Naive B cell (primary cell): ENCODE results near the gene CANT1. TPM values are rescaled to one million over a fixed set of nuclear protein-coding genes. Genes with fewer than 3 reads are reported as not detected.
A peak's percentile ranks its signal among the peaks of the same experiment; 100 is the strongest.

Experiments
- ATAC-seq, 2 donors: fragments of 150-1000 bp; cut with Tn5 transposase; 2 replicates each; pipeline ENCODE4 v1.10.0; 2021; ENCODE audit warnings: low read depth in 2 of 2, mild to moderate bottlenecking in 2 of 2, moderate library complexity in 2 of 2
- DNase-seq: peaks from one replicate; pipeline ENCODE4 v3.0.0; 2022
- H3K27ac Mint-ChIP-seq, 6 donors: one replicate each; pipeline ENCODE4 v1.8.0; 2020 to 2022; ENCODE audit warnings: mild to moderate bottlenecking in 6 of 6, mixed read lengths in 6 of 6, moderate library complexity in 5 of 6, inconsistent platforms in 2 of 6
- H3K27me3 Mint-ChIP-seq, 3 donors: one replicate each; pipeline ENCODE4 v1.8.0; 2021 to 2022; ENCODE audit warnings: mixed read lengths in 3 of 3, mild to moderate bottlenecking in 1 of 3
- H3K36me3 Mint-ChIP-seq, 2 donors: one replicate each; pipeline ENCODE4 v1.8.0; 2020 to 2022; ENCODE audit warnings: mixed read lengths in 2 of 2, inconsistent platforms in 1 of 2, mild to moderate bottlenecking in 1 of 2
- H3K4me1 Mint-ChIP-seq, 3 donors: one replicate each; pipeline ENCODE4 v1.8.0; 2020 to 2022; ENCODE audit warnings: mixed read lengths in 3 of 3, inconsistent platforms in 1 of 3, mild to moderate bottlenecking in 1 of 3, moderate library complexity in 1 of 3
- H3K4me3 Mint-ChIP-seq, 8 donors: one replicate each; pipeline ENCODE4 v1.8.0; 2020 to 2022; ENCODE audit warnings: mild to moderate bottlenecking in 8 of 8, mixed read lengths in 8 of 8, moderate library complexity in 8 of 8, inconsistent platforms in 2 of 8
- H3K9me3 Mint-ChIP-seq, 7 donors: one replicate each; pipeline ENCODE4 v1.8.0; 2020 to 2022; ENCODE audit warnings: mixed read lengths in 7 of 7, mild to moderate bottlenecking in 5 of 7, inconsistent platforms in 2 of 7, moderate library complexity in 1 of 7
- polyA plus RNA-seq, 6 donors: library from polyadenylated mRNA; unstranded; fragments of 300-500 nt; fragmentation: Illumina TruSeq; gene quantifications; one replicate each; pipeline ENCODE4 v1.2.3, GENCODE V29; 2021; ENCODE audit warnings: low read depth in 6 of 6

Gene CANT1
- polyA plus RNA-seq, 6 donors from 2014 or later, result 3.7 to 9.7 (median 6.0) TPM

- Mint-ChIP-seq H3K9me3 (no peaks in the 10 kb centered on the region), H3K4me3 (peak overlapping the region in 1 of 8 donors; percentile 7), H3K27me3 (no peaks in the 10 kb centered on the region), H3K36me3 (no peaks in the 10 kb centered on the region), H3K27ac (no peak overlapping the region), H3K4me1 (peaks cover 51 to 73% (median 59%) of the 10 kb centered on the region in 3 donors)
- DNase-seq (no peak), ATAC-seq (no peak)
Measured at GRCh38 chr17:79005063-79005861, 4.3 kb downstream of the CANT1 start.

GRCh38 chr17:79003661-79004411, 5.7 kb downstream of the CANT1 start:
- Mint-ChIP-seq H3K36me3 (no peaks in the 10 kb centered on the region), H3K27ac (no peak overlapping the region), H3K4me1 (peaks cover 43 to 65% (median 55%) of the 10 kb centered on the region in 3 donors), H3K4me3 (no peak overlapping the region), H3K27me3 (no peaks in the 10 kb centered on the region), H3K9me3 (no peaks in the 10 kb centered on the region)
- DNase-seq (no peak), ATAC-seq (no peak)

DNA sequence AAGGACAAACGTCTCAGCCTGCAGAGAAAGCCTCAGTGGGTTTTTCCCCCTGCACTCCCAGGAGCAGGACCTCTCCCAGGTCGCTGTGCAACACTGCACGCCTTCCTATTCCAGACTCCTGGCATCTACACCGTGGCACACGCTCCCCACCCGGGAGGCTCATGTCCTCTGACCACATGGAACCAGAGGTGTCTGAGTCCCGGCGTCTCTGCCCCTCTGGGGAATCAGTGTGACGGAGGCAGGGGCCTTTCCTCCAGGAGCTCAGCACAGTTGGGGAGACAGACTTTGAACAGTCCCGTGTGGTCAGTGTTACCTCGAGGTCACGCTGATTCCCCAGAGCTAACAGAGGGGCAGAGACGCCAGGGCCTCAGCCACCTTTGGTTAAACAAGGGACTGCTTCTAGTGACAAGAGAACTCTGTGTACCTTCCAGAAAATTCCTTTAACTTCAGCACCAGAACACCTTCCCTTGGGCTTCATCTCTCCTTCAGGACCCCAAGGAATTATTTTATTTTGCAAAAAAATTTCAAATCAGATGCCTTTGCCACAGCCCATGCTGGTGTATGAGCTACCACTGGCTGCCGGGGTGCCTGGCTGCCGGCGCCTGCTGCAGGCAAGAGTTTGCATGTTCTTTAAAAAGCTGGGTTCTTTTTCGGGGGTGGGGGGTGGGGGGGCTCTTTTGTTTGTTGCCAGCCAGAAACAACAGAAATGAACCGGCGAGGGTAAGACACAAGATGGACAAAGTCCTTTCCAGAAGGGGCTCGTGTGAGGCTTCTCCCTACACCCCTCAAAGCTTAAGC, 6.6 kb downstream of the CANT1 start:
- H3K9me3 Mint-ChIP-seq, result no peaks in the 10 kb centered on the region
- peaks cover 35 to 57% (median 47%) of the 10 kb centered on the region in 3 donors for H3K4me1 Mint-ChIP-seq
- ATAC-seq (no peak), DNase-seq (no peak)
- H3K36me3 Mint-ChIP-seq, result no peaks in the 10 kb centered on the region
- no peak overlapping the region for H3K27ac Mint-ChIP-seq
- no peaks in the 10 kb centered on the region for H3K27me3 Mint-ChIP-seq
- H3K4me3 Mint-ChIP-seq, result no peak overlapping the region

DNA sequence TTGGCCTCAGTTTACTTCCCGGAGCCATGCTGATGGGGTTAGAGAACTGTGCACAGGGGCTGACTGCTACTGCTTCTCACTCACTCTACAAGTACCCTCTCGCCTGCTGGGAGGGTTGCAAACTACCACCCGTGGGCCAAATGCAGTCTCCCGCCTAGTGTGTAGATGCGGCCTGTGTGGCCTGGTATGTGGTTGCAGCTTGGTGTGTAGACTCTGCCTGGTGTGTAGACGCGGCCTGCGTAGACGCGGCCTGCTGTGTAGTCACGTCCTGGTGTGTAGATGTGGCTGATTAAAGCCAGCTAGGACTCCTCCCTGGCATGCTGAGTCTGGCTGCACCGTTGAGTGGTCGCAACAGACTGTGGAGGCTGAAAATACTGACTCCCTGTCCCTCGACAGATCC, 7.3 kb downstream of the CANT1 start:
- no peak for ATAC-seq
- no peaks in the 10 kb centered on the region for H3K9me3 Mint-ChIP-seq

DNA sequence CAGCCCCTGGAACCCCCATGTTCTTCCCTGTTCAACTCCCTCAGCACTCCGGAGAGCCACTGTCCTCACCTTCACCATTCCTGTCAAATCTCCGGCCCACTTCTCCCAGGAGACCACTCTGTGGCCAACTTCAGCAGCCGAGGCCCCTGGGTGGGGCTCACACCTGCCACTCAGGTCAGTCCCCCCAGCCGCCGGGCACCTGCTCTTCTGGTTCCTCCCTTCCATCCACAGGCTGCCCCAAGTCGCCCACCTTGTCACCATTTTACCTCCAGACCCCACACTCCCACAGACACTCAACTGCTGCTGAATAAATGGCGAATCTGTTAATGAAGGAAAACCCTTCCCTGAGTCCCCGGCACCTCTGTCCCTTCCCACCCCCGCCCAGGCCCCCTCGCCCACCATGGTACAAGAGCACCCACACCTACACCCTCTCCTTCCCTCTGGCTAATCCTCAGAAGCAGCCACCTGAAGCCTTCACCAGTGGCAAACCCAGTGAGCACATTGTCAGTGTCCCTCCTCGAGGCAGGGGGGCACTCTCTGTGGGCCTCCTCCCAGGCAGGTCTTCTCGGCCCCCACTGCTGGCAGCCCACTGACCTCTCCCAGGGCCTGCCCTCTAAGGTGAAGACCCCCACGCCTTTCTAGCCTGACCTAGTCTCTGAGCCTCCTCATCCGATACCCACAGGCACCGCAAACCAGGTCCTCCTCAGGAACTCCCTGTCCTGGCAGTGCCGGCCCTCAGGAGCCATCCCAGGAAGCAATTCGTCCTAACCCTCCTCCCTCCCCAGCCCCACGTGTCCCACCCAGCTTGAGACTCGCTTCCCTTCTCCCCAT, 8.2 kb downstream of the CANT1 start:
- Mint-ChIP-seq H3K4me1 (peaks cover 19 to 42% (median 33%) of the 10 kb centered on the region in 3 donors), H3K4me3 (peak overlapping the region in 1 of 8 donors; percentile 59), H3K36me3 (no peaks in the 10 kb centered on the region), H3K27ac (peak overlapping the region in 2 of 6 donors; percentile 49 to 74), H3K27me3 (no peaks in the 10 kb centered on the region), H3K9me3 (no peaks in the 10 kb centered on the region)
- ATAC-seq (no peak), DNase-seq (no peak)

More for the DNA sequence above, 7.3 kb downstream of the CANT1 start:
- peak overlapping the region in 1 of 6 donors; percentile 49 for H3K27ac Mint-ChIP-seq
- no peaks in the 10 kb centered on the region for H3K36me3 Mint-ChIP-seq
- H3K4me3 Mint-ChIP-seq, result no peak overlapping the region
- peaks cover 28 to 50% (median 41%) of the 10 kb centered on the region in 3 donors for H3K4me1 Mint-ChIP-seq
- no peaks in the 10 kb centered on the region for H3K27me3 Mint-ChIP-seq
- no peak for DNase-seq

- ATAC-seq, result no peak
Measured at GRCh38 chr17:79000396-79001189, 9.0 kb downstream of the CANT1 start.

GRCh38 chr17:78999947-79000395, 9.6 kb downstream of the CANT1 start:
- H3K4me3 Mint-ChIP-seq, result peak overlapping the region in 1 of 8 donors; percentile 48
- ATAC-seq (no peak), DNase-seq (no peak)
- no peaks in the 10 kb centered on the region for H3K27me3 Mint-ChIP-seq
- no peaks in the 10 kb centered on the region for H3K9me3 Mint-ChIP-seq
- H3K27ac Mint-ChIP-seq, result peak overlapping the region in 2 of 6 donors; percentile 54 to 85
- no peaks in the 10 kb centered on the region for H3K36me3 Mint-ChIP-seq
- H3K4me1 Mint-ChIP-seq, result peaks cover 10 to 37% (median 25%) of the 10 kb centered on the region in 3 donors

More at GRCh38 chr17:79000396-79001189, 9.0 kb downstream of the CANT1 start:
- no peaks in the 10 kb centered on the region for H3K9me3 Mint-ChIP-seq
- H3K27ac Mint-ChIP-seq, result peak overlapping the region in 2 of 6 donors; percentile 68 to 85
- no peaks in the 10 kb centered on the region for H3K36me3 Mint-ChIP-seq
- H3K4me1 Mint-ChIP-seq, result peaks cover 14 to 37% (median 25%) of the 10 kb centered on the region in 3 donors
- H3K27me3 Mint-ChIP-seq, result no peaks in the 10 kb centered on the region
- no peak for DNase-seq
- peak overlapping the region in 2 of 8 donors; percentile 48 to 59 for H3K4me3 Mint-ChIP-seq

DNA sequence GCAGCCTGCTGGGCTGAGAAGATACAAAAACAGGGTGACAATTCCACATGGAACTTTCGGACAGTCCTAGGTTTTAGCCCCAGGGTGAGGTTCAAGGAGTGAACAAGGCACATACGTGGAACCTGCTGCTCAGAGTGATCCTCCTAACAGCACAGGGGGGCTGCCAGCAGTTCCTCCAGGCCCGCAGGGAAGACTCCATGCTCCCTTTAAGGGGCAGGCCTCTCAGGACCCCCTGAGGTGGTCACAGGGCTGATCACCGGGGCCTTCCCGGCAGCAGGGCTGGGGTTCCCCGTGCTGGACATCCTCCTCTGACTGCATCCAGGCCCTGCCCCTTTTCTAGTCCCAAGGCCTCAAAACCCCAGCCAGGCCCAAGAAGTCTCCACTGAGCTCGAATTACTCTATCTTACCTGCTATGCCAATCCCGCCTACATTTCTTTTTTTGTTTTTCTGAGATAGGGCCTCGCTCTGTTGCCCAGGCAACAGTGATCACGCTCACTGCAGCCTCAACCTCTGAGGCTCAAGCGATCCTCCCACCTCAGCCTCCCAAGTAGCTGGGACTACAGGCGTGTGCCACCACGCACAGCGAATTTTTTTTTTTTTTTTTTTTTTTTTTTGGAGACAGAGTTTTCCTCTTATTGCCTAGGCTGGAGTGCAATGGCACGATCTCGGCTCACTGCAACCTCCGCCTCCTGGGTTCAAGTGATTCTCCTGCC, 10.4 kb downstream of the CANT1 start:
- Mint-ChIP-seq H3K4me1 (peaks cover 10 to 41% (median 25%) of the 10 kb centered on the region in 3 donors), H3K4me3 (no peak overlapping the region), H3K36me3 (no peaks in the 10 kb centered on the region), H3K27ac (no peak overlapping the region), H3K9me3 (no peaks in the 10 kb centered on the region), H3K27me3 (no peaks in the 10 kb centered on the region)
- DNase-seq (no peak), ATAC-seq (no peak)

DNA sequence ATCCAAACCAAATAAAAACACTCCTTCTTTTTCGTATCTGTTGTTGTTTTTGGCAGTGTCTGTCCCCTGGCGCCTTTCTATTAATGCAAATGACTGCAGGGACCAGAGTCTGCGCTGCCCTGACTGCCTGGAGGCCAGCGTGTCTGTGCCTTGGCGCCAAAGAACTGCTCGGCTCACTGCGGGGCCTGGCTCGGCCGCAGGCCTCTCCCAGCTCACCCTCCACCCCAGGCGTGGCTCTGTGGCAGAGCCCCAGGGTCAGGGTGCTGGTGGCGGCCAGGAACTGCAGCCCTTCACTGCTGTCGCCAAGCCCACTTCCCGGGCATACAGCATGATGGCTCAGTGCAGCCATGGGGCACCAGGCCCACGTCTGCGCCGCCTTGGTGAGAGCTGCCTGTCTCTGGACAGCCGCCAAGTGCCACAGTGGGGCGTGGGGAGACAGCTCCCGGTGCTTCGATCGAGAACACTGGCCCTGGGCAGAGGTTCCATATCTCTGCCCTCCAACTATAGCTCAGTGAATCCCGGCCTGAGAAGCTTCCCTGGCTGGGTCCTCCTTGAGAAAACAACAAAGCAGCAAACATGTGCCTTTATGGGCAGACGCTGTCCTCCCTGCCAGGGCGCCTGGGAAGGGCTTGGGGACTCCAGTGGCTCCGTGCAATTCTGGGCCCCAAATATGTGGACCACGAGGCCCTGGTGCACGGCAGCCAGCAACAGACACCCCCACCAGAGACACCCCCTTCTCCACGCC, 11.1 kb downstream of the CANT1 start:
- Mint-ChIP-seq H3K27me3 (no peaks in the 10 kb centered on the region), H3K4me3 (no peak overlapping the region), H3K4me1 (peaks cover 12 to 40% (median 21%) of the 10 kb centered on the region in 3 donors), H3K27ac (peak overlapping the region in 1 of 6 donors; percentile 2), H3K9me3 (no peaks in the 10 kb centered on the region), H3K36me3 (no peaks in the 10 kb centered on the region)
- no peak for ATAC-seq
- no peak for DNase-seq

DNA sequence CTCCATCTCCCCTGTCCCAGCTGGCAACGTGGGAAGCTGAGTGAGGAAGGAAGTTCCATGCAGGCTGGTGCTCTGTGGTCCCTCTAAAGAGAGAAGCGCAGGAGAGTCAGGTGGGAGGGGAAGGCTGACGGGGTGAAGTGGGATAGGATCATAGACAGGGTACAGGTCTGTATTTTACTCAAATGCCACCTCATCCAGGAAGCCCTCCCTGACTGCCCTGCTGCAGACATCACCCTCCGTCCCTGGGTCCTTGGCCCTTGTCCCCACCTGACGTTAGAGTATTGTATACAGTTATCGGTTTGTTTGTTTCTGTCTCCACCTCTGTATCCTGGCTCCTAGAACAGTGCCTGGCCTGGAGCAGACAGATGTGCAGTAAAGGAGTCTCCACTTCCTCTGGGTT, 11.7 kb downstream of the CANT1 start:
- Mint-ChIP-seq H3K27me3 (no peaks in the 10 kb centered on the region), H3K27ac (no peak overlapping the region), H3K4me3 (no peak overlapping the region), H3K36me3 (peaks cover 0 to 5% of the 10 kb centered on the region in 2 donors), H3K4me1 (peaks cover 17 to 35% (median 24%) of the 10 kb centered on the region in 3 donors), H3K9me3 (no peaks in the 10 kb centered on the region)
- ATAC-seq, result no peak
- DNase-seq, result no peak

DNA sequence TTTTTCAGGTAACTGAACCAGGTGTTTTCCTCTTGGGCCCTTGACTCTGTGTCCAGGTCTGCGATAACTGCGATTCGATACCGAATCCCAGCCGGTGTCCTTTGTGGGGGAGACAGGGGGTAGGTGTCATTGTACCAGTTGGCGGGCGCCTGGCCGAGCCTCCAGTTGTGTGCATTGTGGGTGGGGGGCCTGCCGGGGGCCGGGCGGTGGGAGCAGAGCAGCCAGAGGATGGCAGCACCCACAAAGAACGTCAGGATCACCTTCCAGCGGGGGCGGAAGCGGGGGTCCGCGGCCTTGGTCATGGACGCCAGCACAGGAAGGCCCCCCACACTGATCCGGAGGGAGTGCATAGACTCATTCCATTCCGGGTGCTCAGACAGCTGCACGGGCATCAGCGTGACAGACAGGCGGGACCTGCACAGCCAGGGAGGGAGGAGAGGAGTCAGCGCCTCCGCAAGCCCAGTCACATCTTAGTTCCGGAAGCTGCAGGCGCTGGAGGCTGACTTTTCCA, 12.3 kb downstream of the CANT1 start:
- H3K4me3 Mint-ChIP-seq, result no peak overlapping the region
- ATAC-seq (no peak), DNase-seq (no peak)
- no peak overlapping the region for H3K27ac Mint-ChIP-seq
- H3K9me3 Mint-ChIP-seq, result no peaks in the 10 kb centered on the region
- peaks cover 0 to 9% of the 10 kb centered on the region in 2 donors for H3K36me3 Mint-ChIP-seq
- H3K27me3 Mint-ChIP-seq, result no peaks in the 10 kb centered on the region
- peaks cover 20 to 32% (median 26%) of the 10 kb centered on the region in 3 donors for H3K4me1 Mint-ChIP-seq
